ENCODE measurements around the gene TTLL12. TPM values are rescaled to one million over a fixed set of nuclear protein-coding genes. Genes with fewer than 3 reads are reported as not detected.

The TTLL12 gene
- total and polyA plus RNA-seq, 2 of the 8 experiments (the other 6 are each of a cell fraction or from before 2014, with no cell fraction given): 101 to 124 TPM

DNA sequence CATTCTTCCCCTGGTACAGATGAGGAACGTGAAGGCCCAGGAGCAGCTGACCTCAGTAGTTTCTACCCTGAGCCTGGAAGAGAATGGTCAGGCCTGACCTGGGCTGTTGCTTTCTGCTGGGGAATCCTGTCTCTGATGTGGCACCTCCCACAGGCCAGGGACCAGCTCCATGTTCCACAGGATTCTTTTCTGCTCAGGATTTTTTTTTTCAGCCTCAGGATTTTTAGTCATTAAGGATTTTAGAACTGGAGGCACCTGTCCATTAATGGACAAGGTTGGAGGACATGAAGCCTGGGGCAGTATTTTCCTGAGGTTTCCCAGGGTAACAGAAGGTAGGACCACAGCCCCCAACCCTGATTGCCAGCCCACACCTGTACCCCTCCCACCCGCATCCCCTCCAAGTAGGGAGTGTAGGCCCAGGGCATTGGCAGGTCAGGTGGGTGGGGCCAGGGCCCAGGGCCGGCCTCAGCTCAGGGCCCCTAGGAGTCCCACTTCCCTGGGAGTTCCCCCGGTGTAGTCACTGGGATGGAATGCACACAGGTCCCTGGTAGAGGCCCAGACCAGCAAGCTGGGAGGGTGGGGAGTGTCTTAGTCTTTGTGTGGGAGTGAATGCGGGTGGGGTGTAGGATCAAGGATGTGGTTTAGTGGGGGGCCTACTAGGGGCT, 60.3 kb downstream of the TTLL12 start:
- Histone ChIP-seq H3K56ac (replicated peaks; ENCODE audit: insufficient read length, low read depth, low read length) (no peak overlapping the region), H2BK20ac (ENCODE audit: low read length) (no peak overlapping the region), H2AFZ (ENCODE audit: low read length) (no peak overlapping the region), H4K8ac (ENCODE audit: extremely low read depth, insufficient read depth, low read length) (no peak overlapping the region), H3K27ac (ENCODE audit: low read depth, low read length) (no peak overlapping the region), H2BK15ac (ENCODE audit: low read length) (no peak overlapping the region), H3K27me3 (replicated peaks in 1 of 4; ENCODE audit: control insufficient read depth in 3 of 4, extremely low read depth in 1 of 4, insufficient read depth in 3 of 4, low read length in 3 of 4) (no peaks in the 10 kb centered on the region), H4K5ac (ENCODE audit: insufficient read length, low read depth, low read length) (no peak overlapping the region), H3K4me1 (replicated peaks in 1 of 4; ENCODE audit: control insufficient read depth in 3 of 4, insufficient read depth in 4 of 4, low read length in 3 of 4) (peaks cover 0 to 6% (median 0%) of the 10 kb centered on the region in 4 experiments; a peak in 3 of 7 replicates), H2BK12ac (ENCODE audit: low read depth, low read length) (no peak overlapping the region), H3K9ac (replicated peaks in 1 of 4; ENCODE audit: extremely low read depth in 1 of 4, low read depth in 3 of 4, low read length in 3 of 4) (no peak overlapping the region), H3K9me3 (ENCODE audit: insufficient read depth in 2 of 2, low read depth in 1 of 2, low read length in 1 of 2) (no peaks in the 10 kb centered on the region), H3K4me3 (ENCODE audit: extremely low read depth in 1 of 4, insufficient read depth in 2 of 4, low read depth in 3 of 4, low read length in 4 of 4) (no peak overlapping the region), H3K4me2 (ENCODE audit: insufficient read depth in 1 of 2, low read depth in 2 of 2, low read length in 2 of 2) (no peak overlapping the region), H3K14ac (ENCODE audit: insufficient read length) (no peak overlapping the region), H2BK120ac (replicated peaks; ENCODE audit: low read depth, low read length) (no peak overlapping the region), H3K79me1 (ENCODE audit: low read depth, low read length) (no peaks in the 10 kb centered on the region; the same call in none of the 2 replicates), H4K91ac (replicated peaks; ENCODE audit: insufficient read length, low read length) (no peak overlapping the region), H3K79me2 (ENCODE audit: control insufficient read depth in 1 of 2, insufficient read depth in 2 of 2, low read length in 2 of 2) (no peaks in the 10 kb centered on the region), H3K4ac (replicated peaks; ENCODE audit: insufficient read length, low read depth, low read length) (no peak overlapping the region), H3K23me2 (ENCODE audit: low read depth, low read length) (no peaks in the 10 kb centered on the region), H3K18ac (ENCODE audit: extremely low read depth, low read length) (no peak overlapping the region), H3K36me3 (ENCODE audit: control insufficient read depth in 2 of 4, insufficient read depth in 4 of 4, low read length in 3 of 4) (peaks cover 0 to under 1% (median under 1%) of the 10 kb centered on the region in 4 experiments; a peak in 1 of 8 replicates), H2AK5ac (ENCODE audit: low read depth, low read length) (no peak overlapping the region), H3K23ac (ENCODE audit: insufficient read length) (no peak overlapping the region), H2BK5ac (ENCODE audit: low read depth, low read length) (no peak overlapping the region), H4K20me1 (replicated peaks in 1 of 2; ENCODE audit: control insufficient read depth in 1 of 2, insufficient read depth in 2 of 2, low read length in 2 of 2) (peaks cover 3 to 13% of the 10 kb centered on the region in 2 experiments)
- 62% methylated on average over 5 of the region's 5 CpGs; no CpG with 5 or more reads in 1 of the 2 experiments for WGBS, 2 experiments (ENCODE audit: extremely low coverage in 1 of 2, insufficient coverage in 1 of 2, insufficient read length in 1 of 2, insufficient replicate concordance in 2 of 2, low coverage in 1 of 2, low lambda C conversion rate in 2 of 2, missing lambda C conversion rate in 1 of 2)
- no peak for FAIRE-seq
- peak in 1 of 2 experiments; percentile 51 for DNase-seq (ENCODE audit: low read depth in 1 of 2, low spot score in 2 of 2)
- ChIA-PET POLR2A (ENCODE audit: partially characterized antibody) (interaction anchor here (0.6 to 1.1 kb wide), 3 partner anchors 13 to 85 kb away, joined by 3 to 4 read pairs (median 4); no protein-coding TSS in a partner anchor), CTCF (ENCODE audit: partially characterized antibody) (interaction anchor here (0.6 to 2.2 kb wide), 9 partner anchors 9 to 1005 kb away, joined by 3 to 6 read pairs (median 4); no protein-coding TSS in a partner anchor)
- no peak for TF ChIP-seq POLR2A (IDR thresholded peaks at IDR 0.05; ENCODE audit: control extremely low read depth in 1 of 2, low read depth in 2 of 2, low read length in 2 of 2)
- no peak for TF ChIP-seq CBX8 (IDR thresholded peaks at IDR 0.05; ENCODE audit: borderline replicate concordance, low read depth, low read length)
- no peak for TF ChIP-seq SIN3A (conservative IDR thresholded peaks at IDR 0.05 in 1 of 2, IDR thresholded peaks at IDR 0.05 in 1 of 2; ENCODE audit: low read depth in 1 of 2, low read length in 2 of 2)
- TF ChIP-seq JUND (IDR thresholded peaks at IDR 0.05; ENCODE audit: low read length): no peak
- TF ChIP-seq GABPA (IDR thresholded peaks at IDR 0.05; ENCODE audit: borderline replicate concordance, insufficient read depth, low read length): no peak
- no peak for TF ChIP-seq SP2 (IDR thresholded peaks at IDR 0.05; ENCODE audit: low read length)
- TF ChIP-seq KDM1A (IDR thresholded peaks at IDR 0.05; ENCODE audit: borderline replicate concordance, low read length): no peak
- TF ChIP-seq EGR1 (IDR thresholded peaks at IDR 0.05; ENCODE audit: borderline replicate concordance, low read depth, low read length): no peak
- no peak for TF ChIP-seq CREB1 (IDR thresholded peaks at IDR 0.05)
- TF ChIP-seq, protein P1, sequence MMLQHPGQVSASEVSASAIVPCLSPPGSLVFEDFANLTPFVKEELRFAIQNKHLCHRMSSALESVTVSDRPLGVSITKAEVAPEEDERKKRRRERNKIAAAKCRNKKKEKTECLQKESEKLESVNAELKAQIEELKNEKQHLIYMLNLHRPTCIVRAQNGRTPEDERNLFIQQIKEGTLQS (IDR thresholded peaks at IDR 0.05; ENCODE audit: insufficient read depth, low read depth, low read length): no peak
- no peak for TF ChIP-seq HDAC6 (IDR thresholded peaks at IDR 0.05; ENCODE audit: low read depth, low read length)
- TF ChIP-seq ZNF274 (IDR thresholded peaks at IDR 0.05; ENCODE audit: borderline replicate concordance, extremely low read depth, low read length): no peak
- no peak for TF ChIP-seq TAF7 (optimal IDR thresholded peaks at IDR 0.05; ENCODE audit: borderline replicate concordance, low read depth, low read length)
